Keratinocyte (primary cell): ENCODE results near the gene ARHGEF6. TPM values are rescaled to one million over a fixed set of nuclear protein-coding genes. Genes with fewer than 3 reads are reported as not detected.

ENCODE experiments used
- DNase-seq: peaks from one replicate; pipeline ENCODE4 v3.0.0-alpha.2; 2011; ENCODE audit warnings: low read depth, missing footprints, low spot score
- FAIRE-seq: peaks from 2 replicates; lab custom pipeline; 2011; peaks lifted over from hg19 to GRCh38; lab: Jason Lieb, UNC
- H2AFZ ChIP-seq: 2 replicates; pipeline ENCODE4 v1.6.0; 2012; ENCODE audit warnings: low read length, control low read depth, inconsistent platforms; ENCODE audit not compliant: control insufficient read depth
- H3K27ac ChIP-seq: 2 replicates; pipeline ENCODE4 v1.5.1; 2011; ENCODE audit warnings: low read length; ENCODE audit not compliant: control insufficient read depth, insufficient read depth
- H3K27me3 ChIP-seq: 3 replicates; pipeline ENCODE4 v1.6.0; 2011; ENCODE audit warnings: low read length; ENCODE audit not compliant: control insufficient read depth, insufficient read depth; ENCODE audit errors: extremely low read depth
- H3K36me3 ChIP-seq, 2 experiments: 2 replicates in 1 of 2; 3 replicates in 1 of 2; pipeline ENCODE4 v1.5.1; 2011; ENCODE audit warnings: low read length in 2 of 2, mild to moderate bottlenecking in 1 of 2; ENCODE audit not compliant: control insufficient read depth in 2 of 2, insufficient read depth in 2 of 2; ENCODE audit errors: extremely low read depth in 1 of 2
- H3K4me1 ChIP-seq: 3 replicates; pipeline ENCODE4 v1.5.1; 2011; ENCODE audit warnings: low read length; ENCODE audit not compliant: control insufficient read depth, insufficient read depth; ENCODE audit errors: extremely low read depth
- H3K4me2 ChIP-seq: 3 replicates; pipeline ENCODE4 v1.6.0; 2011; ENCODE audit warnings: low read depth, low read length; ENCODE audit not compliant: control insufficient read depth, insufficient read depth; ENCODE audit errors: extremely low read depth
- H3K4me3 ChIP-seq, 3 experiments: fragments of 200-600 bp in 1 of 3; sonication (generic) in 1 of 3; 2 replicates in 2 of 3; 3 replicates in 1 of 3; pipeline ENCODE4 v1.5.1; 2011 to 2016; ENCODE audit warnings: low read length in 3 of 3, mild to moderate bottlenecking in 3 of 3, control low read depth in 2 of 3, inconsistent platforms in 1 of 3, low read depth in 1 of 3, mixed read lengths in 1 of 3, mixed run types in 1 of 3, moderate library complexity in 1 of 3; ENCODE audit not compliant: control insufficient read depth in 2 of 3, insufficient read depth in 2 of 3; ENCODE audit errors: extremely low read depth in 1 of 3
- H3K79me2 ChIP-seq: 2 replicates; pipeline ENCODE4 v1.6.0; 2012; ENCODE audit warnings: low read length; ENCODE audit not compliant: control insufficient read depth, insufficient read depth
- H3K9ac ChIP-seq: 3 replicates; pipeline ENCODE4 v1.6.0; 2011; ENCODE audit warnings: low read length; ENCODE audit not compliant: control insufficient read depth, insufficient read depth; ENCODE audit errors: extremely low read depth
- H3K9me1 ChIP-seq: 3 replicates; pipeline ENCODE4 v1.6.0; 2011; ENCODE audit warnings: low read length; ENCODE audit not compliant: control insufficient read depth, insufficient read depth; ENCODE audit errors: extremely low read depth
- H3K9me3 ChIP-seq: 2 replicates; pipeline ENCODE4 v1.5.1; 2012; ENCODE audit warnings: low read depth, low read length; ENCODE audit not compliant: control insufficient read depth
- H4K20me1 ChIP-seq: 3 replicates; pipeline ENCODE4 v1.6.0; 2011; ENCODE audit warnings: low read length; ENCODE audit not compliant: control insufficient read depth, insufficient read depth; ENCODE audit errors: extremely low read depth
- CTCF ChIP-seq, 3 experiments: IDR thresholded peaks in 1 of 3; conservative IDR thresholded peaks in 1 of 3; optimal IDR thresholded peaks in 1 of 3; 2 replicates in 2 of 3; 3 replicates in 1 of 3; pipeline versions ENCODE3 to v1.5.1; 2011; ENCODE audit warnings: low read length in 3 of 3, mild to moderate bottlenecking in 3 of 3, moderate library complexity in 2 of 3, control low read depth in 1 of 3, inconsistent platforms in 1 of 3; ENCODE audit not compliant: insufficient read depth in 2 of 3; ENCODE audit errors: extremely low read depth in 1 of 3
- EZH2 ChIP-seq: IDR thresholded peaks from one replicate; pipeline ENCODE4 v1.6.1; 2012; ENCODE audit warnings: inconsistent platforms, mild to moderate bottlenecking, low read length, moderate library complexity
- dilution Hi-C: fragments of 300-500 bp; cut with MboI; formaldehyde crosslinking; loops from one replicate; pipeline ENCODE4 v1.7.0; 2020; ENCODE audit warnings: low sequenced_read_pairs; ENCODE audit not compliant: extremely low pct_ligation_motif_present
- polyA plus RNA-seq, 5 experiments: library from polyadenylated mRNA; depleted of rRNA in 3 of 5; stranded (reverse) in 3 of 5; stranded (forward) in 1 of 5; unstranded in 1 of 5; fragments of >200 nt; gene quantifications; 1 replicate in 1 of 5; 2 replicates in 3 of 5; 3 replicates in 1 of 5; pipeline versions ENCODE4 v1.2.1 to v1.2.3, GENCODE V29; 2011 to 2012; ENCODE audit warnings: missing spikeins in 2 of 5, low read depth in 1 of 5, low replicate concordance in 1 of 5

ARHGEF6 gene
- polyA plus RNA-seq, 1 donor (not counting 4 experiments of a cell fraction or from before 2014, with no cell fraction given), result 0.18 TPM

GRCh38 chrX:136814847-136815750 lies 34.4 kb upstream of the ARHGEF6 start:
- Histone ChIP-seq H3K27me3 (no peaks in the 10 kb centered on the region), H3K9ac (no peak overlapping the region), H3K4me1 (no peaks in the 10 kb centered on the region), H3K9me1 (no peaks in the 10 kb centered on the region), H3K4me3 (no peak overlapping the region), H4K20me1 (no peaks in the 10 kb centered on the region), H3K79me2 (no peaks in the 10 kb centered on the region), H3K27ac (no peak overlapping the region), H2AFZ (no peak overlapping the region), H3K9me3 (no peaks in the 10 kb centered on the region), H3K4me2 (no peak overlapping the region), H3K36me3 (no peaks in the 10 kb centered on the region)
- dilution Hi-C loops, result no loop called here
- TF ChIP-seq CTCF (optimal IDR thresholded peaks at IDR 0.05 in 1 of 3, IDR thresholded peaks at IDR 0.05 in 1 of 3, conservative IDR thresholded peaks at IDR 0.05 in 1 of 3; ENCODE audit: extremely low read depth in 1 of 3, insufficient read depth in 2 of 3, low read length in 3 of 3), result no peak
- no peak for TF ChIP-seq EZH2
- DNase-seq (no peak), FAIRE-seq (no peak)

- H3K27ac ChIP-seq, result no peak overlapping the region
- H3K9ac ChIP-seq, result no peak overlapping the region
- no peaks in the 10 kb centered on the region for H3K27me3 ChIP-seq
- H3K79me2 ChIP-seq, result no peaks in the 10 kb centered on the region
- no peak for TF ChIP-seq EZH2
- no peak for TF ChIP-seq CTCF (optimal IDR thresholded peaks at IDR 0.05 in 1 of 3, IDR thresholded peaks at IDR 0.05 in 1 of 3, conservative IDR thresholded peaks at IDR 0.05 in 1 of 3; ENCODE audit: extremely low read depth in 1 of 3, insufficient read depth in 2 of 3, low read length in 3 of 3)
- no peak overlapping the region for H3K4me2 ChIP-seq
- DNase-seq (no peak), FAIRE-seq (no peak)
- dilution Hi-C loops, result no loop called here
- no peaks in the 10 kb centered on the region for H3K9me3 ChIP-seq
- H3K4me3 ChIP-seq, result no peak overlapping the region
- no peaks in the 10 kb centered on the region for H4K20me1 ChIP-seq
- H3K4me1 ChIP-seq, result no peaks in the 10 kb centered on the region
- H3K36me3 ChIP-seq, result no peaks in the 10 kb centered on the region
- H2AFZ ChIP-seq, result no peak overlapping the region
- H3K9me1 ChIP-seq, result no peaks in the 10 kb centered on the region
Measured at GRCh38 chrX:136812286-136812685, 31.6 kb upstream of the ARHGEF6 start.
